ELF-1 (cell line): ENCODE data around the gene ZNF619.
"Not testable (repeated sequence)": the region's sequence is repeated elsewhere in the genome, so short reads cannot be mapped to it uniquely, and the experiment has no call there.

ENCODE experiments used
- DNase-seq: peaks from one replicate; pipeline ENCODE4 v3.0.0-alpha.2; 2016; ENCODE audit warnings: low read depth, low spot score

ZNF619 gene

GRCh38 chr3:40476478-40477470 is at the start of gene ZNF619:
Gene ZNF619 (plus strand): TSS chr3:40477122. CDS start chr3:40477980, 858 bp downstream.
- peak; percentile 73 for DNase-seq

DNA sequence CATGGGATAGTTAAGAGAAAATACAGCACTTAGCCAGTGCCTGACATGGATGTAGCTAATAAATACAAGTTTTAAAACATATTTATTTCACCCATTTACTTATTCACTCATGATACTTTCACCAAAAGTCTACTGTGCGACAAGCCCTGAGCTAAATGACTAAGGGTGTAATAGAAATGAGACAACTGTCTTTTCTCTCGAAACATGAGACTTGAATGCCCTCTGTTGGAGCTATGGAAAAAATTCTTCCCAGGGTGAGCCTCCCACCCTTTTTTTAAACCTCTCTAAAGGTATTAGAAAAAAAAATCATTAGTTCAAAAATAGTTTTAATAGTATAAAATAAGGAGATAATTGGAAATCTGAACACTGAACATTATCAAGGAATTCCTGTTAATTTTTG is 44.1 kb upstream of the ZNF619 start:
- no peak for DNase-seq

DNA sequence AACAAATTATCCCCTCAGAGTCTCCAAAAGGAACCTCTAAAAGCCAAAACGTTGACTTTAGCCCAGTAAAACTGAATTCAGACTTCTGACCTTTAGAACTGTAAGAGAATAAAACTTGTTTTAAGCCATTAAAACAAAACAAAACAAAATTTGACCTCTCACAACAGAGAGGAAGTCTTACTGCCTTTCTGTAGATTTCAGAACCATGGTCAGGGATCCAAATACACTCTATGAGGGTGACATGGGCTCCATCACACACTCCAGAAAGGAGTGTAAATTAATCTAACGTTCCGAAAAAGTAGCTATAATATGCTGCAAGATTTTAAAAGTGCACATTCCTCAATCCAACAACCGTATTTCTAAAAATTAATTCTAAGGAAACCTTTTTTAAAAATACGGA is 39.0 kb upstream of the ZNF619 start:
- DNase-seq: no peak

DNA sequence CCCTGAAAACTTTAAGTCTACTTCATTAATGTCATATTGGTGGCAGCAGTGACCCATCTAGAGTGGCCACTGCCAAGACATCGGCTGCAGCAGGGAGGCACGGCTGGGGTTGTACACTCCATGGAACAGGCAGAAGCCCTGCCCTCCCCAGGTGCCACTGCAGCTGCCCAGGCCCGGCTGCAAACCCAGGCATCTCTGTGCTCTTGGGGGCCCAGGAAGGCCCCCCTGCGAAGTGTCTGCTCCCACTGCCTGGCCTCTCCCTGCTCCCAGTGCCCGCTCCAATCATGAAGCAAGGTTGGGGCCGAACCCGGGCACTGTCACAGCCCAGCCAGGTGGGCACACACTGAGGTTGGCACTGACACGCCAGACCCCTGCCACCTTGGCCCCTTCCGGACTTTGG is 31.9 kb upstream of the ZNF619 start:
- no peak for DNase-seq

DNA sequence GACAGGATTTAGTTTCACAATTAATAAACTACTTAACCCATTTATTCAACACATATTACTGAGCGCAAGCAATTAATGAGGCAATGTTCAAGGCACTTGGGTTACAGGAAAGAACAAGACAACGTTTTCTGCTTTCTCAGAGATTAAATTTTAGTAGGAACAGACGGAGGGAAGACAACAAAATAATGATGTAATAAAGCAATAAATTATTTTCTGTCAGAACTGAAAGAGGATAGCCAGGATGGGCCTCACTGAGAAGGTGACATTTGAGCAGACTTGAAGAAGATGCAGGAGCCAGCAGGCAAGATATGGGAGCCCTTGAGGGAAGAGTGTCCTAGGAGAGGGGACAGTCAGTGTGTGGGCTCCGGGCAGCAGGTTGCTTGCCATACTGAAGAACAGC is 31.0 kb upstream of the ZNF619 start:
- DNase-seq: no peak

DNA sequence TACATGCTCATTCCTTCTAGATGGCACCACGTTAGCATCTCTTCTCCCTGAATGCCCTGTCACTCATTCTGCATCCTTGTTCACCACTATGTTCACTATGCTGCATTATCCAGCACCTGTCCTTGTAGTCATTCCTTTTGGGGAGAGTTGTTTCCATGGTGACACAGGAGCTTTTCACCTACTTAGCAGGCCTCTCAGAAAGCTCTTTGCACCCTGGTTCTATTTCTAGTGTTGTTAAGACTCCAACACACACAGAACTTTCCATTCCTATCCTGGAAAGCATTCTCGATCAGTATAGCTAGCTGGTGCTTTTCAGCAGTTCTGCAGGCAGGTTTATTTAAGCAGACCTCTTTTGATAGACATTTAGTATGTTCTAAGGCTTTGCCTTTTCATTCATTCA is 26.5 kb upstream of the ZNF619 start:
- no peak for DNase-seq

DNA sequence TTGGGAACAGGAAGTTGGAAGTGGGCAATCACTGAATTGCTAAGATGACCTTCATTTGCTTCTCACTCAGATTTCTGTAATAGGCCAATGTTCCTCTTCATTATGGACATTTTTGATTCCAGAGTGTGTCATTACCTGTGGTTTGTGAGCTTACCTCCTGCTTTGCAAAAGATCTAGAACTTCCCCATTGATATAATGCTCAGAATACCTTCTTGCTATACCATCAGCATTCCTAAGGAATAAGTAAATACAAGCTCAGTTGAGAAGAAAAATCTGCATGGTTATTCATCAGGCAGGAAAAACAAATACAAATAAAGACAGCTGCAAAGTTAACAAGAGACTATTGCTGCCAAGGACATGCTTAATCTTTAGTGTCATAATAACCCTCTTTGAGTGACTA is 25.4 kb upstream of the ZNF619 start:
- no peak for DNase-seq

- no peak for DNase-seq
These were observed 24.9 kb upstream of the ZNF619 start for GRCh38 chr3:40452057-40452456.

DNA sequence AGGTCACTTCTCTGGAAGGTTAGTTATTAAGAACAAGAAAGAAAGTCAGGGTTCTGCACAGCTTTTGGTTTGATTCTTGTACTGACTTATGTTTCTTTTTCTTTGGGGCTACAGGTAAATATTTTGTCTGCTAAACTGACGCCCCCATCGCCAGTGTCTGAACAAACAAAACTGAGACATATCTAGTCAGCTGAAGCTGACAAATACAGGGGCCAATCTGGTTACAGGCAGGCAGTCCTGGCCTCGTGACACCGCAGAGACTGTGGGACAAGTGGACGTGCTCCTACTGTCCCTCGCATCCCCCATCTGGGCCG is 24.4 kb upstream of the ZNF619 start:
- no peak for DNase-seq

DNA sequence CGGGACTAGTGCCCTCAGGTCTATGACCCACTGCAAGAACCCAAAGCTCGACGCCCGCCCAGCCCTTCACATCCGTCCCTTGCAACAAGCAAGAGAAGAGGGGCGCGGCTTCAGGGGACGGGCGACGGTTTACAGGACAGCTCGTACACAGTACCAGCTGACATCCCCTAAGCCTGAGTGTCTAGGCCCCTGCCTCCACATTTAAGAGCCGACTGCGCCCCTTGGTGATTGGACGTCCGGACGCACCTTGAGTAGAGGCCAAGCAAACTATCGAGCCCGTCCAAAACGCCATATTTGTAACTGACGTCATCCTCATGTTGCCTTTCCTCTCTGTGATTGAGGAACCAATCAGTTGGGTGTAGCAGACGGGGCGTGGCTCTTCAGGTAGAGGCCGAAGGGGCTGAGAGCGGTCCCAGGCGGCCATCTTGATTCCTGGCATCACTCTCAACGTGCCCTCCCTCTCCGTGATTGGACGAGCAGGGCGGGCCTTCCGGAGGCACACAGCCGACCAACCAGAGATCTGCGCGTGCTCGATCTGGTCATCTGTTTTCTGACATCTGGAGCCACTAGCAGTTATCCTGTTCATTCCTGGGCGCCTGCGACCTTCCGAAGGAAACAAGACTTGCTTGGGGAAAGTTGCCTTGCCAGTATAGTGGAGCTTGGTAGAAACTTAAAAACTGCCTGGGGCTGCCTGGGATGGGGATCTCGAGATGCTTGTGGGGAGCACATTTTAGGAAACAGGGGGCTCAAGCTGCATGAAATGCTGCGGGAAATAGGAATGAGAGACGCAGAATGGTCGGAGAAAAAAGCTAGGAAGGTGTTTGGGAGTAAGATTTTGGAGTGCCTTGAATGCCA is 23.8 kb upstream of the ZNF619 start:
- DNase-seq: peak; percentile 100

DNA sequence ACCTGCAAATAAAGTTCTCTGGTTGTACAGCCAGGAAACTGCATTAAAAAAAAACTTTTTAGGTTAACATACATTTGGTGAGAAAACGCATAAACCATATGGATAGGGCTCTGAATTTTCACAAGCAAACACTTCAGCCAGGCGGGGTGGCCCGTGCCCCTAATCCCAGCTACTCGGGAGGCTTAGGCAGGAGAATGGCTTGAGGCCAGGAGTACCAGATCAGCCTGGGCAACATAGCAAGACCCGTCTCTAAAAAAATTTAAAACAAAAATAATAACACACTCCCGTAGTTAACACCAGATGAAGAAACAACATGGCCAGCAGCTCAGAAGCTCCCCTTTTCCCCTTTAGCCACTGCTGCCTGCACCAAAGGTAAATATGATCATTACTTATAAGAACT is 23.0 kb upstream of the ZNF619 start:
- no peak for DNase-seq

GRCh38 chr3:40455328-40455727 is 21.6 kb upstream of the ZNF619 start:
- DNase-seq: no peak

DNA sequence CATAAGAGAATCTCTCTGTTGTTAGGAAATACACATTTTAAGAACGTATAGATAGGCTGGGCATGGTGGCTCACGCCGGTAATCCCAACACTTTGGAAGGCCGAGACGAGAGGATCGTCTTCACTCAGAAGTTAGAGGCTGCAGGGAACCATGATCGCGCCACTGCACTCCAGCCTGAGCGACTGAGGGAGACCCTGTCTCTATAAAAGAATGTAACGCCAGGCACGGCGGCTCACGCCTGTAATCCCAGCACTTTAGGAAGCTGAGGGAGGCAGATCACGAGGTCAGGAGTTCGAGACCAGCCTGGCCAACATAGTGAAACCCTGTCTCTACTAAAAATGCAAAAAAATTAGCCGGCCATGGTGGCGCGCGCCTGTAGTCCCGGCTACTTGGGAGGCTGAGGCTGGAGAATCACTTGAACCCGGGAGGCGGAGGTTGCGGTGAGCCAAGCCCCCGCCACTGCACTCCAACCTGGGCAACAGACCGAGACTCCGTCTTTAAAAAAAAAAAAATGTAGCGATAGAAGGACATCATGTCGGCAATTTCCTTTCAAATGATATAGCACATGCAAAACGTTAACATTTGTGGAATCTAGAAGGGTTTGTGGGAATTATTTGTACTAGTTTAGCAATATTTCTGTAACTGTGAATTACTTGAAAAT is 20.5 kb upstream of the ZNF619 start:
- DNase-seq: peak; percentile 15

DNA sequence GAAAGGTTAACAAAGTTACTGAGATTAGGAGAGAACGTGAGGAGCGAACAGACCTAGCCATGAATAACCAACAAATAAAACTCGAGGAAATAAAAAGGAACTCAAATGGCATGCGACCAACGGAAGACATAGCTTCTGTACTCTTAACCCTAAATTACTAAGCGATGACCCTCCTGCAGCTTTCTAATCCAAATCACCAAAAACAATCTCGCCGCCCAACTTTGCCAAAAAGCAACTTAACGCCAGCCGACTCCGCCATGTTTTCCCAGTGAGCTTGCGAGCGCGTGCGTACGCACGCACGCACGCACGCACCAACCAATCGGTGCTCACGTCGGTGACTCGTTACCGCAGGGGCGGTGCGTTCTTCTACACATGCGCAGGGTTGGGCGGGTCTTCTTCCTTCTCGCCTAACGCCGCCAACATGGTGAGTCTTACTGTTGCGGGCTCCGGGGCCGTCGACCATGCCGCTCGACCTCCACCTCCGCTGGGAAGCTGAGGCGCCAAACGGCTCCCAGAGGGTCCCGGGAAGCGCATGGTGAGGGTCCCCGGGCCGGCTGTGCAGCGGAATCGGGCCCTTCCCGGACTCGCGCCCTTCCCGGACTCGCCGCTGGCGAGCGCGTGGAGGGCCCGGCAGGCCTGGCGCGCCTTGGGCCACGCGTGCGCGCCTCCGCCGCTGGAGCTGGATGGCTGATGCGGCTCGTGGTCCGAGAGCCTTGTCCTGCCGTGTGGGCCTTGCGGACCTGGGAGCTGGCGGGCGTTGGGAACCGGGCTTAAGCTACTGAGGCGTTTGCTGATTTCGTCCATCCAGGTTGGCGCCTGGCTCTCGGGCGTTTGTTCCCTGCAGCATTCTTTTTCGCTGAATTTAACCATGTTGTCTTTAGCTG is 19.7 kb upstream of the ZNF619 start, which contains the start of gene RPL14:
TSS of gene RPL14 (plus strand) at position 400 of the 884 bp plus-strand sequence. CDS start at position 533, 133 bp downstream.
- peak; percentile 95 for DNase-seq

- no peak for DNase-seq
These were observed 18.4 kb upstream of the ZNF619 start for GRCh38 chr3:40458473-40458872.

DNA sequence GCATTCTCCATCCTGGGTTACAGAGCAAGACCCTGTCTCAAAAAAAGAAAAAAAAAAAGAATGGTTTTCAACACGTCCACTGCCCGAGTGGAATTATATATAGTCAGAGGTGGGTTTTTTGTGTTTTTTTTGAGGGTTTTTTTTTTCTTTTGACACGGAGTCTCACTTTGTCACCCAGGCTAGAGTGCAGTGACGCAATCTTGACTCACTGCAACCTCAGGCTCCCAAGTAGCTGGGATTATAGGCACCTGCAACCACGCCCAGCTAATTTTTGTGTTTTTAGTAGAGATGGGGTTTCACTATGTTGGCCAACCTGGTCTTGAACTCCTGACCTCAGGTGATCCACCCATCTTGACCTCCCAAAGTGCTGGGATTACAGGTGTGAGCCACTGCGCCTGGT is 16.4 kb upstream of the ZNF619 start:
- DNase-seq: not testable (repeated sequence)

DNA sequence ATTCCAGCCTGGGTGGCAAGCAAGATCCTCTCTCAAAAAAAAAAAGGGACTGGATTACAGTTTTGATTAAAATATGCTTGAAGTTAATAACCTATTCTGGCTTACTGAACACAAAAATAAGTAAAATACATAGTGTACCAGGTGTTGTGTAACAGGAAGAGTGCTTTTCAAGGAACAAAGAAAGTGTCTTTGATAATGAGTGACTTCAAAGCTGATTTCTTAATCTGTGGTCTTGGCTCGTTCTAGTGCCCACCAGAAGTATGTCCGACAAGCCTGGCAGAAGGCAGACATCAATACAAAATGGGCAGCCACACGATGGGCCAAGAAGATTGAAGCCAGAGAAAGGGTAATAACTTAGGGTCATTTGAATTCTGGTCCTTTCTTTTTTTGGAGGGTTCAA is 15.8 kb upstream of the ZNF619 start:
- DNase-seq: no peak

GRCh38 chr3:40462838-40463237 is 14.1 kb upstream of the ZNF619 start:
- DNase-seq: not testable (repeated sequence)

DNA sequence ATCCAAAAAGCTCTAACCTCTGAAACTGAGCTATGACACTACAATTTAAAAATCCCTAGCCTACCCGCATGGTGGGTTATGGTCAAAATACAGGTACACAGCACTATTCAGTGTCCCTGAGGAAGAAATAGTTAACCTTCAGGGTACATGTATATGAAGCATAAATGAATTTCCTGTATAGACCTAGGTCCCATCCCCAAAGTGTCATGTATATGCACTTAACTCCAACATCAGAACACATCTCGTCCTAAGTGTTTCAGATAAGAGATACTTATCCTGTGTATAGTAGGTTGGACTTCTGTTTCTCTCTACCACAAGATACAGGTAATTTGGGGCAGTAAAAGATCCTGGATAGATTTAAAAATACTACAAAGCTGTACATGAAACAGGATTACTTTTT is 13.3 kb upstream of the ZNF619 start:
- no peak for DNase-seq

- no peak for DNase-seq
These were observed 12.4 kb upstream of the ZNF619 start for GRCh38 chr3:40464339-40465110.
